GM23338 (cell line): ENCODE results near the gene COTL1. TPM values are rescaled to one million over a fixed set of nuclear protein-coding genes. Genes with fewer than 3 reads are reported as not detected.

ENCODE experiments used
- ATAC-seq: fragments of 200-7000 bp; cut with Tn5 transposase; 3 replicates; pipeline ENCODE4 v1.9.1; 2020
- DNase-seq: peaks from one replicate; pipeline ENCODE4 v3.0.0-alpha.2; 2015; ENCODE audit warnings: low spot score
- H2AFZ ChIP-seq: fragments of 200-600 bp; sonication (generic); 2 replicates; pipeline ENCODE4 v1.8.0; 2016; ENCODE audit warnings: antibody characterized with exemption, mild to moderate bottlenecking, moderate library complexity
- H3F3A ChIP-seq: fragments of 200-600 bp; sonication (generic); replicated peaks from 2 replicates; pipeline ENCODE4 v1.8.0; 2017; ENCODE audit warnings: antibody characterized with exemption, mixed run types, low read depth
- H3K27ac ChIP-seq: fragments of 200-600 bp; sonication (generic); 2 replicates; pipeline ENCODE4 v1.6.1; 2016; ENCODE audit warnings: low read depth
- H3K27me3 ChIP-seq: fragments of 200-600 bp; sonication (generic); 2 replicates; pipeline ENCODE4 v1.8.0; 2016; ENCODE audit warnings: mild to moderate bottlenecking, mixed run types, moderate library complexity; ENCODE audit not compliant: insufficient read depth
- H3K36me3 ChIP-seq: fragments of 200-600 bp; sonication (generic); 2 replicates; pipeline ENCODE4 v1.8.0; 2016; ENCODE audit warnings: mild to moderate bottlenecking; ENCODE audit not compliant: insufficient read depth
- H3K4me1 ChIP-seq: fragments of 200-600 bp; sonication (generic); 2 replicates; pipeline ENCODE4 v1.8.0; 2016; ENCODE audit warnings: mild to moderate bottlenecking, moderate library complexity; ENCODE audit not compliant: insufficient read depth
- H3K4me2 ChIP-seq: fragments of 200-600 bp; sonication (generic); 2 replicates; pipeline ENCODE4 v1.7.1; 2017; ENCODE audit warnings: mixed run types
- H3K4me3 ChIP-seq: fragments of 200-600 bp; sonication (generic); 2 replicates; pipeline ENCODE4 v1.6.1; 2016; ENCODE audit warnings: mixed run types
- H3K79me2 ChIP-seq: fragments of 200-600 bp; sonication (generic); replicated peaks from 2 replicates; pipeline ENCODE4 v1.8.0; 2017; ENCODE audit warnings: mild to moderate bottlenecking; ENCODE audit not compliant: insufficient read depth
- H3K9me2 ChIP-seq: fragments of 200-600 bp; sonication (generic); 2 replicates; pipeline ENCODE4 v1.8.0; 2017; ENCODE audit not compliant: insufficient read depth
- H4K20me1 ChIP-seq: fragments of 200-600 bp; sonication (generic); replicated peaks from 2 replicates; pipeline ENCODE4 v1.8.0; 2017; ENCODE audit warnings: mild to moderate bottlenecking; ENCODE audit not compliant: insufficient read depth
- H3K27ac Mint-ChIP-seq: 2 replicates; pipeline ENCODE4 v1.8.0; 2020; ENCODE audit warnings: inconsistent platforms, mild to moderate bottlenecking, moderate library complexity, mixed read lengths
- H3K27me3 Mint-ChIP-seq: 3 replicates; pipeline ENCODE4 v1.8.0; 2022; ENCODE audit warnings: low read depth, mild to moderate bottlenecking, moderate library complexity, mixed read lengths, inconsistent platforms; ENCODE audit not compliant: insufficient read depth, poor library complexity
- H3K36me3 Mint-ChIP-seq: 3 replicates; pipeline ENCODE4 v1.8.0; 2021; ENCODE audit warnings: low read depth, mild to moderate bottlenecking, inconsistent platforms, moderate library complexity, mixed read lengths
- H3K4me1 Mint-ChIP-seq: 3 replicates; pipeline ENCODE4 v1.8.0; 2020; ENCODE audit warnings: mild to moderate bottlenecking, inconsistent platforms, mixed read lengths
- H3K4me3 Mint-ChIP-seq: 3 replicates; pipeline ENCODE4 v1.8.0; 2021; ENCODE audit warnings: moderate library complexity, mild to moderate bottlenecking, inconsistent platforms, mixed read lengths
- H3K9me3 Mint-ChIP-seq: 3 replicates; pipeline ENCODE4 v1.8.0; 2020; ENCODE audit warnings: moderate library complexity, mild to moderate bottlenecking, inconsistent platforms, mixed read lengths
- CREB1 ChIP-seq: fragments of 250-450 bp; sonication (Bioruptor Pico); IDR thresholded peaks from 2 replicates; pipeline ENCODE4 v1.5.0; 2020; ENCODE audit warnings: low read depth, mild to moderate bottlenecking, moderate library complexity
- EZH2phosphoT487 ChIP-seq: fragments of 200-600 bp; sonication (generic); IDR thresholded peaks from one replicate; pipeline ENCODE4 v1.8.1; 2018; ENCODE audit warnings: antibody characterized with exemption; ENCODE audit not compliant: unreplicated experiment
- JUNB ChIP-seq: IDR thresholded peaks from one replicate; pipeline ENCODE4 v1.6.1; 2016; ENCODE audit warnings: antibody characterized with exemption; ENCODE audit not compliant: unreplicated experiment
- NANOG ChIP-seq: IDR thresholded peaks from 2 replicates; pipeline ENCODE4 v1.6.1; 2016; ENCODE audit warnings: antibody characterized with exemption, borderline replicate concordance
- POLR2AphosphoS5 ChIP-seq: IDR thresholded peaks from 2 replicates; pipeline ENCODE4 v1.6.1; 2016; ENCODE audit warnings: antibody characterized with exemption, low read depth
- STAT1 ChIP-seq: IDR thresholded peaks from one replicate; pipeline ENCODE4 v1.6.1; 2016; ENCODE audit warnings: antibody characterized with exemption; ENCODE audit not compliant: unreplicated experiment
- ZNF114 ChIP-seq: fragments of 250-450 bp; sonication (Bioruptor Pico); IDR thresholded peaks from 2 replicates; pipeline ENCODE4 v1.5.0; 2020; ENCODE audit warnings: mild to moderate bottlenecking, moderate library complexity
- ZNF331 ChIP-seq: fragments of 250-450 bp; sonication (Bioruptor Pico); IDR thresholded peaks from 2 replicates; pipeline ENCODE4 v1.5.0; 2020; ENCODE audit warnings: low read depth, mild to moderate bottlenecking, moderate library complexity
- polyA plus RNA-seq: library from polyadenylated mRNA; unstranded; fragments of >200 nt; fragmentation: Nextera tagmentation; extraction: Ambion mirVana; gene quantifications from 2 replicates; pipeline ENCODE4 v1.2.1, GENCODE V29; 2016
- total RNA-seq: library from RNA; depleted of rRNA; stranded (reverse); fragments of >200 nt; shearing (Covaris generic); gene quantifications from 2 replicates; pipeline ENCODE4 v1.2.3, GENCODE V29; 2014
- TF ChIP-seq, protein P1 (sequence below), 2 experiments: fragments of 200-600 bp in 1 of 2; sonication (generic) in 1 of 2; conservative IDR thresholded peaks; 2 replicates each; pipeline versions ENCODE4 v1.5.1 to v1.6.1; 2016 to 2017; ENCODE audit warnings: antibody characterized with exemption in 2 of 2, low read depth in 2 of 2, mild to moderate bottlenecking in 2 of 2, moderate library complexity in 1 of 2
- TF ChIP-seq, protein P2 (sequence below): IDR thresholded peaks from one replicate; pipeline ENCODE4 v1.6.1; 2018; ENCODE audit warnings: antibody characterized with exemption; ENCODE audit not compliant: unreplicated experiment
- TF ChIP-seq, protein P3 (sequence below): IDR thresholded peaks from 2 replicates; pipeline ENCODE4 v1.6.1; 2016; ENCODE audit warnings: antibody characterized with exemption

COTL1 gene
- total and polyA plus RNA-seq, 2 experiments from 2014 or later = 117 to 166 TPM

DNA sequence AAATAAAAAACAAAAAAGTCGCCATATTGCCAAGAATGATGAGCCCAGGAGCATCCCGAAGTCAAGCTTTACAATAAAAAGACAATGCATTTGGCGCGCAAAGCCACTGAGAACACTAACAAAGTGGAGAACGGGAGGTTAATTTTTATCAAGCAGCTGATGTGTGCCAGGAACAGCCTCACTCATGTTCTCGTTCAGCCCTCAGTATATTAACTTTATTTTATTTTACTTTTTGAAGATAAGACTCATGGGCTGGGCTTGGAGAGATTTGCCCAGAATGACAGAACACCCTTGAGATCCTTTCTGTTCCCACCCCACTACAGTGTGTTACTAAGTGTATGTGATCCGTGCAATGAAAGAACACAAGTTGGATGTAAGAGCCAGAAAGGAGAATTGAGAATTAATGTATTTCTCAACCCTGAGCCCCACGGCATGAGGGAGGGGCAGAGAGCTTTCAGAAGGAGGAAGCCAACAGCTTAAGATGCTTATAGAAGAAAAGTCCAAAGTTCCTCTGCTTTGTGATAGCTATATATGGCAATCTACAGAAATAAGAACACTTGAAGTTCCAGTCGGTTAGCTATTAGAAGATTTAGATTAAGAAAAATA lies 48.4 kb downstream of the COTL1 start:
- Mint-ChIP-seq H3K4me3 (no peak overlapping the region), H3K27ac (no peak overlapping the region), H3K4me1 (peaks cover 29% of the 10 kb centered on the region), H3K36me3 (peaks cover 39% of the 10 kb centered on the region), H3K27me3 (peaks cover 13% of the 10 kb centered on the region), H3K9me3 (no peaks in the 10 kb centered on the region; the same call in 2 of the 3 replicates)
- H3K4me2 ChIP-seq = no peak overlapping the region
- H3K36me3 ChIP-seq = no peaks in the 10 kb centered on the region
- 0 out of 2 replicates have a peak, but pooled peaks cover 5% of the 10 kb centered on the region for H3F3A ChIP-seq
- no peak overlapping the region for H3K4me3 ChIP-seq
- no peak overlapping the region for H2AFZ ChIP-seq
- no peaks in the 10 kb centered on the region for H4K20me1 ChIP-seq
- DNase-seq (no peak), ATAC-seq (no peak)
- no peak overlapping the region for H3K27ac ChIP-seq
- TF ChIP-seq ZNF331 (CRISPR knock-in tag) = no peak
- TF ChIP-seq JUNB = no peak
- no peak for TF ChIP-seq EZH2phosphoT487
- TF ChIP-seq NANOG = no peak
- no peak for TF ChIP-seq CREB1 (CRISPR knock-in tag)
- TF ChIP-seq, protein P1, sequence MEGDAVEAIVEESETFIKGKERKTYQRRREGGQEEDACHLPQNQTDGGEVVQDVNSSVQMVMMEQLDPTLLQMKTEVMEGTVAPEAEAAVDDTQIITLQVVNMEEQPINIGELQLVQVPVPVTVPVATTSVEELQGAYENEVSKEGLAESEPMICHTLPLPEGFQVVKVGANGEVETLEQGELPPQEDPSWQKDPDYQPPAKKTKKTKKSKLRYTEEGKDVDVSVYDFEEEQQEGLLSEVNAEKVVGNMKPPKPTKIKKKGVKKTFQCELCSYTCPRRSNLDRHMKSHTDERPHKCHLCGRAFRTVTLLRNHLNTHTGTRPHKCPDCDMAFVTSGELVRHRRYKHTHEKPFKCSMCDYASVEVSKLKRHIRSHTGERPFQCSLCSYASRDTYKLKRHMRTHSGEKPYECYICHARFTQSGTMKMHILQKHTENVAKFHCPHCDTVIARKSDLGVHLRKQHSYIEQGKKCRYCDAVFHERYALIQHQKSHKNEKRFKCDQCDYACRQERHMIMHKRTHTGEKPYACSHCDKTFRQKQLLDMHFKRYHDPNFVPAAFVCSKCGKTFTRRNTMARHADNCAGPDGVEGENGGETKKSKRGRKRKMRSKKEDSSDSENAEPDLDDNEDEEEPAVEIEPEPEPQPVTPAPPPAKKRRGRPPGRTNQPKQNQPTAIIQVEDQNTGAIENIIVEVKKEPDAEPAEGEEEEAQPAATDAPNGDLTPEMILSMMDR (conservative IDR thresholded peaks at IDR 0.05; ENCODE audit: low read depth in 2 of 2) = no peak
- TF ChIP-seq ZNF114 (CRISPR knock-in tag) = no peak
- TF ChIP-seq STAT1 = no peak
- TF ChIP-seq, protein P2, sequence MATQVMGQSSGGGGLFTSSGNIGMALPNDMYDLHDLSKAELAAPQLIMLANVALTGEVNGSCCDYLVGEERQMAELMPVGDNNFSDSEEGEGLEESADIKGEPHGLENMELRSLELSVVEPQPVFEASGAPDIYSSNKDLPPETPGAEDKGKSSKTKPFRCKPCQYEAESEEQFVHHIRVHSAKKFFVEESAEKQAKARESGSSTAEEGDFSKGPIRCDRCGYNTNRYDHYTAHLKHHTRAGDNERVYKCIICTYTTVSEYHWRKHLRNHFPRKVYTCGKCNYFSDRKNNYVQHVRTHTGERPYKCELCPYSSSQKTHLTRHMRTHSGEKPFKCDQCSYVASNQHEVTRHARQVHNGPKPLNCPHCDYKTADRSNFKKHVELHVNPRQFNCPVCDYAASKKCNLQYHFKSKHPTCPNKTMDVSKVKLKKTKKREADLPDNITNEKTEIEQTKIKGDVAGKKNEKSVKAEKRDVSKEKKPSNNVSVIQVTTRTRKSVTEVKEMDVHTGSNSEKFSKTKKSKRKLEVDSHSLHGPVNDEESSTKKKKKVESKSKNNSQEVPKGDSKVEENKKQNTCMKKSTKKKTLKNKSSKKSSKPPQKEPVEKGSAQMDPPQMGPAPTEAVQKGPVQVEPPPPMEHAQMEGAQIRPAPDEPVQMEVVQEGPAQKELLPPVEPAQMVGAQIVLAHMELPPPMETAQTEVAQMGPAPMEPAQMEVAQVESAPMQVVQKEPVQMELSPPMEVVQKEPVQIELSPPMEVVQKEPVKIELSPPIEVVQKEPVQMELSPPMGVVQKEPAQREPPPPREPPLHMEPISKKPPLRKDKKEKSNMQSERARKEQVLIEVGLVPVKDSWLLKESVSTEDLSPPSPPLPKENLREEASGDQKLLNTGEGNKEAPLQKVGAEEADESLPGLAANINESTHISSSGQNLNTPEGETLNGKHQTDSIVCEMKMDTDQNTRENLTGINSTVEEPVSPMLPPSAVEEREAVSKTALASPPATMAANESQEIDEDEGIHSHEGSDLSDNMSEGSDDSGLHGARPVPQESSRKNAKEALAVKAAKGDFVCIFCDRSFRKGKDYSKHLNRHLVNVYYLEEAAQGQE = no peak
- H3K27me3 ChIP-seq = no peaks in the 10 kb centered on the region
- peaks cover 19% of the 10 kb centered on the region for H3K4me1 ChIP-seq
- peaks cover 13% of the 10 kb centered on the region for H3K79me2 ChIP-seq
- no peaks in the 10 kb centered on the region for H3K9me2 ChIP-seq

DNA sequence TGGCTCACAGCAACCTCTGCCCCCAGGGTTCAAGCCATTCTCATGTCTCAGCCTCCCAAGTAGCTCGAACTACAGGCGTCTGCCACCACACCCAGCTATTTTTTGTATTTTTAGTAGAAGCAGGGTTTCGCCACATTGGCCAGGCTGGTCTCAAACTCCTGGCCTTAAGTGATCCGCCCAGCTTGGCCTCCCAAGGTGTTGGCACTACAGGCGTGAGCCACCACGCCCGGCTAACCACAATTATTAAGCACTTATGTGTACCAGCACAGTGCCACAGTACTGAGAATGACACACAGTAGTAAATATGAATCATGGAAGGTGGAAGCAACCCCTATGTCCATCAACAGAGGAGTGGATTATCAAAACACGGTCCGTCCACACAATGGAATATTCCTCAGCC lies 49.8 kb downstream of the COTL1 start:
- Histone ChIP-seq H3K4me2 (no peak overlapping the region), H3F3A (0 out of 2 replicates have a peak, but pooled peaks cover 5% of the 10 kb centered on the region), H3K4me1 (peaks cover 19% of the 10 kb centered on the region), H4K20me1 (no peaks in the 10 kb centered on the region), H2AFZ (no peak overlapping the region), H3K27me3 (no peaks in the 10 kb centered on the region), H3K79me2 (peaks cover 7% of the 10 kb centered on the region; the same call in 1 of the 2 replicates), H3K36me3 (no peaks in the 10 kb centered on the region), H3K9me2 (no peaks in the 10 kb centered on the region), H3K27ac (no peak overlapping the region), H3K4me3 (no peak overlapping the region)
- ATAC-seq (no peak), DNase-seq (no peak)
- peaks cover 47% of the 10 kb centered on the region for H3K36me3 Mint-ChIP-seq
- TF ChIP-seq, protein P3, sequence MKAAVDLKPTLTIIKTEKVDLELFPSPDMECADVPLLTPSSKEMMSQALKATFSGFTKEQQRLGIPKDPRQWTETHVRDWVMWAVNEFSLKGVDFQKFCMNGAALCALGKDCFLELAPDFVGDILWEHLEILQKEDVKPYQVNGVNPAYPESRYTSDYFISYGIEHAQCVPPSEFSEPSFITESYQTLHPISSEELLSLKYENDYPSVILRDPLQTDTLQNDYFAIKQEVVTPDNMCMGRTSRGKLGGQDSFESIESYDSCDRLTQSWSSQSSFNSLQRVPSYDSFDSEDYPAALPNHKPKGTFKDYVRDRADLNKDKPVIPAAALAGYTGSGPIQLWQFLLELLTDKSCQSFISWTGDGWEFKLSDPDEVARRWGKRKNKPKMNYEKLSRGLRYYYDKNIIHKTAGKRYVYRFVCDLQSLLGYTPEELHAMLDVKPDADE = no peak
- no peak for TF ChIP-seq NANOG
- TF ChIP-seq ZNF114 (CRISPR knock-in tag) = no peak
- TF ChIP-seq, protein P2 = no peak
- no peak for TF ChIP-seq POLR2AphosphoS5
- TF ChIP-seq, protein P1 (conservative IDR thresholded peaks at IDR 0.05; ENCODE audit: low read depth in 2 of 2) = no peak
- no peak for TF ChIP-seq CREB1 (CRISPR knock-in tag)
- H3K4me1 Mint-ChIP-seq = peaks cover 28% of the 10 kb centered on the region
- peaks cover 13% of the 10 kb centered on the region for H3K27me3 Mint-ChIP-seq
- no peak overlapping the region for H3K4me3 Mint-ChIP-seq
- no peaks in the 10 kb centered on the region; the same call in 2 of the 3 replicates for H3K9me3 Mint-ChIP-seq
- no peak overlapping the region; the same call in 1 of the 2 replicates for H3K27ac Mint-ChIP-seq
